HEK293 (cell line): ENCODE results near the gene OPN1MW3.

Experiments used
- BCL11A ChIP-seq: fragments of 450-650 bp; formaldehyde crosslinking; IDR thresholded peaks from 2 replicates; pipeline ENCODE4 v1.5.1; 2016; ENCODE audit warnings: low read depth, missing biosample characterization, missing genetic modification characterization
- CTCF ChIP-seq: fragments of 450-650 bp; formaldehyde crosslinking; IDR thresholded peaks from 2 replicates; pipeline ENCODE4 v1.5.1; 2016; ENCODE audit warnings: missing biosample characterization, missing genetic modification characterization
- YY1 ChIP-seq: fragments of 450-650 bp; formaldehyde crosslinking; IDR thresholded peaks from 2 replicates; pipeline ENCODE4 v1.5.1; 2018; ENCODE audit warnings: missing biosample characterization, missing genetic modification characterization
- ZBTB8A ChIP-seq: fragments of 450-650 bp; formaldehyde crosslinking; IDR thresholded peaks from 2 replicates; pipeline ENCODE4 v1.5.1; 2016; ENCODE audit warnings: missing biosample characterization, missing genetic modification characterization
- ZFP41 ChIP-seq: fragments of 450-650 bp; formaldehyde crosslinking; IDR thresholded peaks from 2 replicates; pipeline ENCODE4 v1.5.1; 2016; ENCODE audit warnings: missing biosample characterization, missing genetic modification characterization, borderline replicate concordance
- ZNF112 ChIP-seq: fragments of 450-650 bp; formaldehyde crosslinking; IDR thresholded peaks from 2 replicates; pipeline ENCODE4 v1.5.0; 2017; ENCODE audit warnings: missing biosample characterization, missing genetic modification characterization
- ZNF223 ChIP-seq: fragments of 450-650 bp; formaldehyde crosslinking; IDR thresholded peaks from 2 replicates; pipeline ENCODE4 v1.5.1; 2016; ENCODE audit warnings: missing biosample characterization, missing genetic modification characterization
- ZNF248 ChIP-seq: fragments of 450-650 bp; formaldehyde crosslinking; IDR thresholded peaks from 2 replicates; pipeline ENCODE4 v1.5.1; 2017; ENCODE audit warnings: missing biosample characterization, missing genetic modification characterization
- ZNF449 ChIP-seq: fragments of 450-650 bp; formaldehyde crosslinking; IDR thresholded peaks from 2 replicates; pipeline ENCODE4 v1.5.1; 2017; ENCODE audit warnings: missing biosample characterization, mild to moderate bottlenecking, missing genetic modification characterization, moderate library complexity
- ZNF571 ChIP-seq: fragments of 450-650 bp; formaldehyde crosslinking; IDR thresholded peaks from 2 replicates; pipeline ENCODE4 v1.5.0; 2017; ENCODE audit warnings: missing biosample characterization, missing genetic modification characterization
- ZNF785 ChIP-seq: fragments of 450-650 bp; formaldehyde crosslinking; IDR thresholded peaks from 2 replicates; pipeline ENCODE4 v1.5.1; 2016; ENCODE audit warnings: missing biosample characterization, missing genetic modification characterization

- no peak for TF ChIP-seq ZNF449
- TF ChIP-seq ZFP41 (tag by site-specific recombination): no peak
- no peak for TF ChIP-seq YY1 (tag by site-specific recombination)
- TF ChIP-seq ZNF571 (tag by site-specific recombination): no peak
- no peak for TF ChIP-seq ZBTB8A (tag by site-specific recombination)
- no peak for TF ChIP-seq BCL11A (tag by site-specific recombination)
- no peak for TF ChIP-seq ZNF785 (tag by site-specific recombination)
- TF ChIP-seq CTCF (tag by site-specific recombination): no peak
- no peak for TF ChIP-seq ZNF112 (tag by site-specific recombination)
- no peak for TF ChIP-seq ZNF223 (tag by site-specific recombination)
- no peak for TF ChIP-seq ZNF248
Measured at GRCh38 chrX:154305541-154306205, 48.3 kb downstream of the OPN1MW3 start.
